SK-N-SH (cell line): ENCODE measurements around the gene SECISBP2L. TPM values are rescaled to one million over a fixed set of nuclear protein-coding genes. Genes with fewer than 3 reads are reported as not detected.

ENCODE experiments used
- CTCF ChIA-PET: fragments of 300-600, 350-600 bp; formaldehyde crosslinking; extraction: SDS; loops from one replicate; lab custom pipeline; 2021; lab: Yijun Ruan, JAX
- POLR2A ChIA-PET: fragments of 350-600 bp; sonication (Branson Sonifier 250); formaldehyde crosslinking; extraction: SDS; loops from one replicate; lab custom pipeline; 2020; ENCODE audit warnings: antibody characterized with exemption, inconsistent platforms; lab: Yijun Ruan, JAX
- DNase-seq: peaks from one replicate; pipeline ENCODE4 v3.0.0; 2012
- H2AFZ ChIP-seq: fragments of 200-600 bp; sonication (generic); 2 replicates; pipeline ENCODE4 v1.8.1; 2016; ENCODE audit warnings: antibody characterized with exemption, mild to moderate bottlenecking, low read depth
- H3F3A ChIP-seq: fragments of 200-600 bp; sonication (generic); replicated peaks from 2 replicates; pipeline ENCODE3; 2016; ENCODE audit warnings: antibody characterized with exemption, mild to moderate bottlenecking; ENCODE audit not compliant: insufficient read depth
- H3K27ac ChIP-seq, 2 experiments: fragments of 200-500 bp in 1 of 2; fragments of 200-600 bp in 1 of 2; sonication (Bioruptor generic) in 1 of 2; sonication (generic), shearing (Covaris generic) in 1 of 2; 2 replicates each; pipeline versions ENCODE4 v1.5.1 to v1.6.1; 2014 to 2016; ENCODE audit warnings: low read depth in 2 of 2, inconsistent platforms in 1 of 2, low read length in 1 of 2, mild to moderate bottlenecking in 1 of 2, mixed read lengths in 1 of 2
- H3K27me3 ChIP-seq: fragments of 200-600 bp; sonication (generic), shearing (Covaris generic); 2 replicates; pipeline ENCODE4 v1.6.1; 2016; ENCODE audit warnings: mixed run types; ENCODE audit not compliant: insufficient read depth
- H3K36me3 ChIP-seq, 2 experiments: fragments of 200-500 bp in 1 of 2; fragments of 200-600 bp in 1 of 2; sonication (Bioruptor generic) in 1 of 2; sonication (generic) in 1 of 2; replicated peaks in 1 of 2; 2 replicates each; pipeline versions ENCODE3 to v1.5.1; 2014 to 2016; ENCODE audit warnings: low read length in 1 of 2, mild to moderate bottlenecking in 1 of 2; ENCODE audit not compliant: insufficient read depth in 2 of 2, control insufficient read depth in 1 of 2
- H3K4me1 ChIP-seq, 2 experiments: fragments of 200-500 bp in 1 of 2; fragments of 200-600 bp in 1 of 2; sonication (Bioruptor generic) in 1 of 2; sonication (generic), shearing (Covaris generic) in 1 of 2; 2 replicates each; pipeline versions ENCODE4 v1.5.1 to v1.6.1; 2014 to 2016; ENCODE audit warnings: low read depth in 1 of 2, low read length in 1 of 2, mixed run types in 1 of 2; ENCODE audit not compliant: insufficient read depth in 2 of 2, control insufficient read depth in 1 of 2
- H3K4me2 ChIP-seq: fragments of 200-600 bp; sonication (generic), shearing (Covaris generic); 2 replicates; pipeline ENCODE4 v1.6.1; 2017; ENCODE audit warnings: mixed run types
- H3K4me3 ChIP-seq, 2 experiments: fragments of 200-500 bp in 1 of 2; fragments of 200-600 bp in 1 of 2; sonication (Bioruptor generic) in 1 of 2; sonication (generic), shearing (Covaris generic) in 1 of 2; 2 replicates each; pipeline versions ENCODE4 v1.5.1 to v1.8.1; 2014 to 2016; ENCODE audit warnings: low read depth in 2 of 2, inconsistent platforms in 1 of 2, low read length in 1 of 2, mild to moderate bottlenecking in 1 of 2, mixed read lengths in 1 of 2, moderate library complexity in 1 of 2
- H3K79me2 ChIP-seq: fragments of 200-600 bp; sonication (generic); 2 replicates; pipeline ENCODE4 v1.8.1; 2017; ENCODE audit warnings: mild to moderate bottlenecking; ENCODE audit not compliant: insufficient read depth
- H3K9ac ChIP-seq: fragments of 200-600 bp; sonication (generic); 2 replicates; pipeline ENCODE4 v1.6.1; 2017; ENCODE audit warnings: mixed run types
- H3K9me2 ChIP-seq: fragments of 200-600 bp; sonication (generic); 2 replicates; pipeline ENCODE4 v1.6.1; 2017; ENCODE audit warnings: mixed run types
- H3K9me3 ChIP-seq: fragments of 200-600 bp; sonication (generic); 2 replicates; pipeline ENCODE4 v1.6.1; 2017; ENCODE audit warnings: mixed run types, mild to moderate bottlenecking, moderate library complexity
- H4K20me1 ChIP-seq: fragments of 200-600 bp; sonication (generic); 2 replicates; pipeline ENCODE4 v1.6.1; 2017; ENCODE audit warnings: mild to moderate bottlenecking, mixed run types; ENCODE audit not compliant: insufficient read depth
- ELF1 ChIP-seq: IDR thresholded peaks from 2 replicates; pipeline ENCODE4 v1.4.0; 2012
- FOSL2 ChIP-seq: IDR thresholded peaks from 2 replicates; pipeline ENCODE4 v1.4.0; 2012; ENCODE audit warnings: low read depth, mild to moderate bottlenecking, moderate library complexity, borderline replicate concordance
- FOXM1 ChIP-seq: IDR thresholded peaks from 2 replicates; pipeline ENCODE4 v1.4.0; 2012; ENCODE audit warnings: low read depth, mild to moderate bottlenecking
- GATA2 ChIP-seq: sonication (generic); formaldehyde crosslinking; IDR thresholded peaks from 2 replicates; pipeline ENCODE4 v1.5.0; 2020; ENCODE audit warnings: mild to moderate bottlenecking, missing genetic modification reagents
- JUND ChIP-seq: IDR thresholded peaks from 2 replicates; pipeline ENCODE4 v1.4.0; 2012
- MEF2A ChIP-seq: IDR thresholded peaks from 2 replicates; pipeline ENCODE4 v1.4.0; 2012; ENCODE audit warnings: low read depth, borderline replicate concordance
- MXI1 ChIP-seq: IDR thresholded peaks from 2 replicates; pipeline ENCODE4 v1.6.1; 2012; ENCODE audit warnings: mild to moderate bottlenecking, low read depth, low read length, improper control_type of control experiment
- NRF1 ChIP-seq: IDR thresholded peaks from 2 replicates; pipeline ENCODE4 v1.6.1; 2012; ENCODE audit warnings: low read depth, mild to moderate bottlenecking, low read length
- POLR2AphosphoS5 ChIP-seq: IDR thresholded peaks from 2 replicates; pipeline ENCODE4 v1.6.1; 2012; ENCODE audit warnings: low read depth, low read length
- RAD21 ChIP-seq: IDR thresholded peaks from 2 replicates; pipeline ENCODE4 v1.6.1; 2012; ENCODE audit warnings: mild to moderate bottlenecking, low read length
- RFX5 ChIP-seq: IDR thresholded peaks from 2 replicates; pipeline ENCODE4 v1.6.1; 2012; ENCODE audit warnings: mild to moderate bottlenecking, improper control_type of control experiment, low read length
- SMC3 ChIP-seq: IDR thresholded peaks from 2 replicates; pipeline ENCODE4 v1.6.1; 2012; ENCODE audit warnings: low read depth, low read length, improper control_type of control experiment
- TAF1 ChIP-seq: IDR thresholded peaks from 2 replicates; pipeline ENCODE4 v1.6.1; 2012; ENCODE audit warnings: low read depth, mild to moderate bottlenecking, low read length, moderate library complexity, borderline replicate concordance
- TCF12 ChIP-seq: IDR thresholded peaks from 2 replicates; pipeline ENCODE4 v1.4.0; 2012
- TEAD4 ChIP-seq: IDR thresholded peaks from 2 replicates; pipeline ENCODE4 v1.4.0; 2012; ENCODE audit warnings: mild to moderate bottlenecking, borderline replicate concordance; ENCODE audit not compliant: insufficient read depth
- USF2 ChIP-seq: fragments of 150-350 bp; IDR thresholded peaks from 2 replicates; pipeline ENCODE4 v1.6.1; 2017; ENCODE audit warnings: antibody characterized with exemption, low read length, low read depth, borderline replicate concordance
- YY1 ChIP-seq: IDR thresholded peaks from 2 replicates; pipeline ENCODE4 v1.4.0; 2012; ENCODE audit warnings: low read depth, mild to moderate bottlenecking
- ZBTB33 ChIP-seq: IDR thresholded peaks from 2 replicates; pipeline ENCODE4 v1.4.0; 2012; ENCODE audit warnings: low read depth, borderline replicate concordance
- WGBS: methylation state at CpG from one replicate; pipeline ENCODE4 v1.1.6; 2017; ENCODE audit warnings: low lambda C conversion rate; 5-methylcytosine and 5-hydroxymethylcytosine counted together
- polyA plus RNA-seq, 3 experiments: library from polyadenylated mRNA; depleted of rRNA; stranded (reverse); fragments of >200 nt; gene quantifications; 2 replicates each; pipeline ENCODE4 v1.2.3, GENCODE V29; 2012
- TF ChIP-seq, protein P1 (sequence below): fragments of 200-600 bp; sonication (generic); IDR thresholded peaks from 2 replicates; pipeline ENCODE4 v1.6.1; 2017; ENCODE audit warnings: antibody characterized with exemption, mild to moderate bottlenecking, moderate library complexity
- TF ChIP-seq, protein P2 (sequence below): fragments of 150-350 bp; IDR thresholded peaks from 2 replicates; pipeline ENCODE4 v1.6.1; 2016; ENCODE audit warnings: mild to moderate bottlenecking, low read depth, low read length

The SECISBP2L gene
- polyA plus RNA-seq, 1 of the 3 experiments (the other 2 are of a cell fraction), result 6.0 TPM

DNA sequence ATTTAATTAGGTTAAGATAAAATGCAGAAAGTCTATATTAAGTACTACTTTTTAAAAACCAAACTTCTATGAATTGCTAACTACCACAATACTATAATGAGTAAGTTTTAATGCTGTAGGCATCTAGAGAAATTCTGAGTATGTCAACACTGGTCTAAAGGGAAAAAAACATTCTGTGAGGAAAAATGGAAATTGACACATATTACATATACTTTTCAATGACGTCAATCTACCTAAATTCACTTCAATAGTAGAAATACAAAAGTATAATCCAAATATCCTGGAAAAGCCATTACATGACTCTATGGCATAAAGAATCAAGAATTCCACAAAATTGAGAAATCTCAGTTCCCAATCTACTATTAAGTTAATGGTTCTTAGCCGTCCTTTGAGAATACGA, 2.2 kb downstream of the SECISBP2L start:
- H3K79me2 ChIP-seq, result peaks cover 73% of the 10 kb centered on the region
- peak overlapping the region; percentile 87; the same call in 1 of the 2 replicates for H3K9ac ChIP-seq
- H3K4me1 ChIP-seq, result peaks cover 8 to 9% of the 10 kb centered on the region in 2 experiments; a peak in 3 of 4 replicates
- H4K20me1 ChIP-seq, result peaks cover 16% of the 10 kb centered on the region
- no peak for DNase-seq
- CTCF ChIA-PET, result no interaction called here
- POLR2A ChIA-PET, result no interaction called here
- TF ChIP-seq FOSL2 (no peak), MXI1 (no peak), POLR2AphosphoS5 (no peak), TEAD4 (no peak), RAD21 (no peak), GATA2 (CRISPR knock-in tag) (no peak), YY1 (no peak)
- H3K4me2 ChIP-seq, result peak overlapping the region; percentile 73
- H3K9me3 ChIP-seq, result no peaks in the 10 kb centered on the region
- H3K4me3 ChIP-seq, result peak overlapping the region in 1 of 2 experiments; percentile 78; a peak in 2 of 4 replicates
- H3K9me2 ChIP-seq, result no peaks in the 10 kb centered on the region
- peaks cover 0 to 8% of the 10 kb centered on the region in 2 experiments for H3K36me3 ChIP-seq
- no peak overlapping the region for H2AFZ ChIP-seq
- H3K27me3 ChIP-seq, result no peaks in the 10 kb centered on the region
- 83% methylated on average over 3 of the region's 3 CpGs for WGBS
- 0 out of 4 replicates have a peak overlapping the region, but pooled peaks of 1 of the 2 experiments have one; percentile 1 for H3K27ac ChIP-seq
- H3F3A ChIP-seq, result peaks cover 3% of the 10 kb centered on the region

DNA sequence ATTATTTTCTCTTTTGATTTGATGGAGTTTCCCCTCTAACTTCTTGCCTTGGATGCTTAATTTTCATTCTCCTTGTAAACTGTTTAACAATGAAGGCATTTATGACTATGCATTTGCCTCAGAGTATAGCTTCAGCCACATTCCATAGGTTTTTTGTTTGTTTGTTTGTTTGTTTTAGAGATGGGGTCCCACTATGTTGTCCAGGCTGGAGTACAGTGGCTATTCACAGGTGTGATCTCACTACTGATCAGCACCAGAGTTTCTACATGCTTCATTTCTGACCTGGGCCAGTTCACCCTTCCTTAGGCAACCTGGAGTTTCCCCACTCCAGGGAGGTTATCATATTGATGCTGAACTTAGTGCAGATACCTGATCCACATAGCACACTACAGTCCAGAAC, 4.1 kb downstream of the SECISBP2L start:
- peaks cover 4 to 13% of the 10 kb centered on the region in 2 experiments for H3K36me3 ChIP-seq
- H3K27me3 ChIP-seq, result no peaks in the 10 kb centered on the region
- peaks cover 1% of the 10 kb centered on the region for H3F3A ChIP-seq
- H3K79me2 ChIP-seq, result peaks cover 91% of the 10 kb centered on the region
- no peak overlapping the region for H2AFZ ChIP-seq
- no peak overlapping the region for H3K4me2 ChIP-seq
- H3K9me3 ChIP-seq, result no peaks in the 10 kb centered on the region
- peaks cover 9 to 17% of the 10 kb centered on the region in 2 experiments; a peak in 3 of 4 replicates for H3K4me1 ChIP-seq
- TF ChIP-seq, protein P1, sequence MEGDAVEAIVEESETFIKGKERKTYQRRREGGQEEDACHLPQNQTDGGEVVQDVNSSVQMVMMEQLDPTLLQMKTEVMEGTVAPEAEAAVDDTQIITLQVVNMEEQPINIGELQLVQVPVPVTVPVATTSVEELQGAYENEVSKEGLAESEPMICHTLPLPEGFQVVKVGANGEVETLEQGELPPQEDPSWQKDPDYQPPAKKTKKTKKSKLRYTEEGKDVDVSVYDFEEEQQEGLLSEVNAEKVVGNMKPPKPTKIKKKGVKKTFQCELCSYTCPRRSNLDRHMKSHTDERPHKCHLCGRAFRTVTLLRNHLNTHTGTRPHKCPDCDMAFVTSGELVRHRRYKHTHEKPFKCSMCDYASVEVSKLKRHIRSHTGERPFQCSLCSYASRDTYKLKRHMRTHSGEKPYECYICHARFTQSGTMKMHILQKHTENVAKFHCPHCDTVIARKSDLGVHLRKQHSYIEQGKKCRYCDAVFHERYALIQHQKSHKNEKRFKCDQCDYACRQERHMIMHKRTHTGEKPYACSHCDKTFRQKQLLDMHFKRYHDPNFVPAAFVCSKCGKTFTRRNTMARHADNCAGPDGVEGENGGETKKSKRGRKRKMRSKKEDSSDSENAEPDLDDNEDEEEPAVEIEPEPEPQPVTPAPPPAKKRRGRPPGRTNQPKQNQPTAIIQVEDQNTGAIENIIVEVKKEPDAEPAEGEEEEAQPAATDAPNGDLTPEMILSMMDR, result no peak
- no peak for TF ChIP-seq MEF2A
- TF ChIP-seq TEAD4, result no peak
- TF ChIP-seq ZBTB33, result no peak
- no peak for TF ChIP-seq GATA2 (CRISPR knock-in tag)
- TF ChIP-seq RFX5, result no peak
- no peak for TF ChIP-seq YY1
- TF ChIP-seq SMC3, result no peak
- no peak for TF ChIP-seq ELF1
- TF ChIP-seq TCF12, result no peak
- TF ChIP-seq, protein P2, sequence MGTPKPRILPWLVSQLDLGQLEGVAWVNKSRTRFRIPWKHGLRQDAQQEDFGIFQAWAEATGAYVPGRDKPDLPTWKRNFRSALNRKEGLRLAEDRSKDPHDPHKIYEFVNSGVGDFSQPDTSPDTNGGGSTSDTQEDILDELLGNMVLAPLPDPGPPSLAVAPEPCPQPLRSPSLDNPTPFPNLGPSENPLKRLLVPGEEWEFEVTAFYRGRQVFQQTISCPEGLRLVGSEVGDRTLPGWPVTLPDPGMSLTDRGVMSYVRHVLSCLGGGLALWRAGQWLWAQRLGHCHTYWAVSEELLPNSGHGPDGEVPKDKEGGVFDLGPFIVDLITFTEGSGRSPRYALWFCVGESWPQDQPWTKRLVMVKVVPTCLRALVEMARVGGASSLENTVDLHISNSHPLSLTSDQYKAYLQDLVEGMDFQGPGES, result no peak
- no peak for TF ChIP-seq NRF1
- TF ChIP-seq FOSL2, result no peak
- no peak for TF ChIP-seq POLR2AphosphoS5
- no peak for TF ChIP-seq USF2
- no peak for TF ChIP-seq FOXM1
- no peak for TF ChIP-seq JUND
- TF ChIP-seq TAF1, result no peak
- CTCF ChIA-PET, result interaction anchor here (0.6 kb wide), 1 partner anchor 643 kb away, joined by 3 read pairs; no protein-coding TSS in a partner anchor
- H3K27ac ChIP-seq, result no peak overlapping the region
- POLR2A ChIA-PET, result no interaction called here
- DNase-seq, result no peak
- no peak overlapping the region for H3K4me3 ChIP-seq
- H3K9me2 ChIP-seq, result no peaks in the 10 kb centered on the region
- H3K9ac ChIP-seq, result no peak overlapping the region
- H4K20me1 ChIP-seq, result peaks cover 22% of the 10 kb centered on the region
